Measurements from ENCODE around the gene SESN3.
"Not testable (repeated sequence)": the region's sequence is repeated elsewhere in the genome, so short reads cannot be mapped to it uniquely, and the experiment has no call there.

The SESN3 gene

GRCh38 chr11:95228081-95228749 is 2.8 kb downstream of the SESN3 start:
- TF ChIP-seq, protein P1, sequence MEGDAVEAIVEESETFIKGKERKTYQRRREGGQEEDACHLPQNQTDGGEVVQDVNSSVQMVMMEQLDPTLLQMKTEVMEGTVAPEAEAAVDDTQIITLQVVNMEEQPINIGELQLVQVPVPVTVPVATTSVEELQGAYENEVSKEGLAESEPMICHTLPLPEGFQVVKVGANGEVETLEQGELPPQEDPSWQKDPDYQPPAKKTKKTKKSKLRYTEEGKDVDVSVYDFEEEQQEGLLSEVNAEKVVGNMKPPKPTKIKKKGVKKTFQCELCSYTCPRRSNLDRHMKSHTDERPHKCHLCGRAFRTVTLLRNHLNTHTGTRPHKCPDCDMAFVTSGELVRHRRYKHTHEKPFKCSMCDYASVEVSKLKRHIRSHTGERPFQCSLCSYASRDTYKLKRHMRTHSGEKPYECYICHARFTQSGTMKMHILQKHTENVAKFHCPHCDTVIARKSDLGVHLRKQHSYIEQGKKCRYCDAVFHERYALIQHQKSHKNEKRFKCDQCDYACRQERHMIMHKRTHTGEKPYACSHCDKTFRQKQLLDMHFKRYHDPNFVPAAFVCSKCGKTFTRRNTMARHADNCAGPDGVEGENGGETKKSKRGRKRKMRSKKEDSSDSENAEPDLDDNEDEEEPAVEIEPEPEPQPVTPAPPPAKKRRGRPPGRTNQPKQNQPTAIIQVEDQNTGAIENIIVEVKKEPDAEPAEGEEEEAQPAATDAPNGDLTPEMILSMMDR (IDR thresholded peaks at IDR 0.05): no peak
- no peaks in the 10 kb centered on the region for H3K36me3 ChIP-seq (ENCODE audit: control insufficient read depth, insufficient read depth, low read length)

DNA sequence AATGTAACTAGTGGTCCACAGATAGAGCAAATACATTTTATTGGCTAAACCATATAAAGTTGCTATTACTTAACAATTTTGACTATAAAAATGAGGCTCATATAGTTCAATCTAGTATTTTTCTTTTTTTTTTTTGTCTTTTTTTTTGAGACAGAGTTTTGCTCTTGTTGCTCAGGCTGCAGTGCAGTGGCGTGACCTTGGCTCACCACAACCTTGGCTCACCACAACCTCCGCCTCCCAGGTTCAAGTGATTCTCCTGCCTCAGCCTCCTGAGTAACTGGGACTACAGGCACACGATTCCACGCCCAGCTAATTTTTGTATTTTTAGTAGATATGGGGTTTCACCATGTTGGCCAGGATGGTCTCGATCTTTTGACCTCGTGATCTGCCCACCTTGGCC is 3.9 kb downstream of the SESN3 start:
- not testable (repeated sequence) for H3K4me1 ChIP-seq; H3K4me3 ChIP-seq (ENCODE audit: low read depth, low read length); H3K9ac ChIP-seq; H2AFZ ChIP-seq; H3K79me2 ChIP-seq; H3K27me3 ChIP-seq (ENCODE audit: control insufficient read depth, insufficient read depth, low read length); H3K4me2 ChIP-seq (ENCODE audit: low read length); H3K36me3 ChIP-seq (ENCODE audit: control insufficient read depth, insufficient read depth, low read length); H3K27ac ChIP-seq; H3K9me3 ChIP-seq (ENCODE audit: control insufficient read depth, low read length)

More at GRCh38 chr11:95228081-95228749, 2.8 kb downstream of the SESN3 start:
- Histone ChIP-seq H3K4me1 (peaks cover 4% of the 10 kb centered on the region), H2AFZ (no peak overlapping the region), H3K4me3 (ENCODE audit: low read depth, low read length) (peak overlapping the region; percentile 72), H3K27me3 (ENCODE audit: control insufficient read depth, insufficient read depth, low read length) (no peaks in the 10 kb centered on the region), H3K9me3 (ENCODE audit: control insufficient read depth, low read length) (no peaks in the 10 kb centered on the region), H3K27ac (no peak overlapping the region), H3K4me2 (ENCODE audit: low read length) (peak overlapping the region; percentile 48), H3K9ac (no peak overlapping the region), H3K79me2 (peaks cover 7% of the 10 kb centered on the region)

GRCh38 chr11:95222817-95223216 is 8.2 kb downstream of the SESN3 start:
- H3K27ac ChIP-seq: no peak overlapping the region
- H3K27me3 ChIP-seq (ENCODE audit: control insufficient read depth, insufficient read depth, low read length): no peaks in the 10 kb centered on the region
- TF ChIP-seq, protein P1 (IDR thresholded peaks at IDR 0.05): no peak
- no peak overlapping the region for H3K9ac ChIP-seq
- no peaks in the 10 kb centered on the region for H3K9me3 ChIP-seq (ENCODE audit: control insufficient read depth, low read length)
- no peaks in the 10 kb centered on the region for H3K36me3 ChIP-seq (ENCODE audit: control insufficient read depth, insufficient read depth, low read length)
- H3K4me1 ChIP-seq: no peaks in the 10 kb centered on the region
- no peak overlapping the region for H2AFZ ChIP-seq
- H3K4me2 ChIP-seq (ENCODE audit: low read length): no peak overlapping the region
- H3K4me3 ChIP-seq (ENCODE audit: low read depth, low read length): no peak overlapping the region
- H3K79me2 ChIP-seq: peaks cover 8% of the 10 kb centered on the region

DNA sequence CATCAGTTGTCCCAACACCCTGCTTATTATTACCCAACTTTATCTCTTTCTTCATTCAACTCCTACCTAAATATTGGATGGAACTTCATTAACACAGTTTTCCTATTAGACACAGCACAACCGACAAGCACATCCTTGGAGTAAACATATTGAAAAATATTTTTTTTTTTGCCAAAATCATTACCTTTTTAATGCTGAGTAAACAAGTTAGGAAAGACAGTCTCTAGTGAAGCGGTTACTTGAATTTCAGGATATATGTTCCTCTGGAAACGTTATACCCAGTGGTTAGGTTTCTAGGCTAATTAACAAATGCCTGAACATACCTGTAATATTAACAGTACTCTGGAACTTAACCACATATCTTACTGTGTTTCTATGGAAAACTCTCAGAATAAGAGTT is 11.4 kb downstream of the SESN3 start:
- H3K9me3 ChIP-seq (ENCODE audit: control insufficient read depth, low read length): no peaks in the 10 kb centered on the region
- H3K27ac ChIP-seq: no peak overlapping the region
- no peak overlapping the region for H3K9ac ChIP-seq
- H3K4me1 ChIP-seq: no peaks in the 10 kb centered on the region
- TF ChIP-seq, protein P1 (IDR thresholded peaks at IDR 0.05): no peak
- H3K4me3 ChIP-seq (ENCODE audit: low read depth, low read length): no peak overlapping the region
- no peak overlapping the region for H3K4me2 ChIP-seq (ENCODE audit: low read length)
- peaks cover 11% of the 10 kb centered on the region for H3K79me2 ChIP-seq
- H2AFZ ChIP-seq: no peak overlapping the region
- no peaks in the 10 kb centered on the region for H3K27me3 ChIP-seq (ENCODE audit: control insufficient read depth, insufficient read depth, low read length)
- no peaks in the 10 kb centered on the region for H3K36me3 ChIP-seq (ENCODE audit: control insufficient read depth, insufficient read depth, low read length)

DNA sequence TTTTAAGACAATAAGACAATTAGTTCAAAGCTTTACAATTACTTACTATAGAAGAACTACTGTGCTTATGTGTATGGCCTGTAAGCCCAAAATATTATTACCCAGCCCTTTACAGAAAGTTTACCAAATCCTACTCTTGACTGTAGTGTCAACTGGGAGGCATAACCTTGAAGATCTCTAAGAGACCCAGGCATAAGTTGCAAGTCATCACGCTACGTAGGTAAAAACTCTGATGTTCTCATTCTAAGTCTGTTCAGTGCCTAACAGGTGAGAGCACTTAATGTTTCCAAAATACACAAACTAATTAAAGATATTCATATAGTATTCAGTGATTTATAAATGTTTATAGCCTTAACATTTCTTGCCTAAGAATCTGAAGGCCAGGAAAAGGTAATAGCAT is 12.9 kb downstream of the SESN3 start:
- Histone ChIP-seq H3K4me1 (peaks cover 3% of the 10 kb centered on the region), H3K79me2 (peaks cover 13% of the 10 kb centered on the region), H3K4me3 (ENCODE audit: low read depth, low read length) (no peak overlapping the region), H3K36me3 (ENCODE audit: control insufficient read depth, insufficient read depth, low read length) (no peaks in the 10 kb centered on the region), H3K9ac (no peak overlapping the region), H3K9me3 (ENCODE audit: control insufficient read depth, low read length) (no peaks in the 10 kb centered on the region), H2AFZ (no peak overlapping the region), H3K27me3 (ENCODE audit: control insufficient read depth, insufficient read depth, low read length) (no peaks in the 10 kb centered on the region), H3K27ac (no peak overlapping the region), H3K4me2 (ENCODE audit: low read length) (no peak overlapping the region)
- TF ChIP-seq, protein P1 (IDR thresholded peaks at IDR 0.05): no peak

All from parathyroid adenoma (tissue), 2 donors.